ENCODE results near the gene EPHA7.

Gene EPHA7

GRCh38 chr6:93371756-93372155 is 47.6 kb downstream of the EPHA7 start:
- Histone ChIP-seq H3K36me3 (ENCODE audit: control insufficient read depth in 4 of 4, insufficient read depth in 4 of 4, low read length in 3 of 4) (no peaks in the 10 kb centered on the region), H3K9me3 (ENCODE audit: control extremely low read depth in 1 of 5, control insufficient read depth in 4 of 5, insufficient read depth in 2 of 5, low read depth in 1 of 5, low read length in 4 of 5) (no peaks in the 10 kb centered on the region), H3K27ac (ENCODE audit: insufficient read depth in 1 of 2, low read depth in 1 of 2, low read length in 2 of 2, poor library complexity in 1 of 2, severe bottlenecking in 2 of 2) (no peak overlapping the region), H3K4me3 (ENCODE audit: control insufficient read depth in 1 of 7, extremely low read depth in 1 of 7, insufficient read depth in 4 of 7, low read depth in 2 of 7, low read length in 6 of 7) (no peak overlapping the region), H3K27me3 (replicated peaks in 2 of 5; ENCODE audit: control insufficient read depth in 4 of 5, insufficient read depth in 5 of 5, low read length in 4 of 5) (no peaks in the 10 kb centered on the region), H3K4me1 (ENCODE audit: control extremely low read depth in 1 of 4, control insufficient read depth in 4 of 4, insufficient read depth in 4 of 4, low read length in 3 of 4) (no peaks in the 10 kb centered on the region)
- CTCF ChIA-PET: no interaction called here
- no peak for DNase-seq
- POLR2A ChIA-PET: no interaction called here

DNA sequence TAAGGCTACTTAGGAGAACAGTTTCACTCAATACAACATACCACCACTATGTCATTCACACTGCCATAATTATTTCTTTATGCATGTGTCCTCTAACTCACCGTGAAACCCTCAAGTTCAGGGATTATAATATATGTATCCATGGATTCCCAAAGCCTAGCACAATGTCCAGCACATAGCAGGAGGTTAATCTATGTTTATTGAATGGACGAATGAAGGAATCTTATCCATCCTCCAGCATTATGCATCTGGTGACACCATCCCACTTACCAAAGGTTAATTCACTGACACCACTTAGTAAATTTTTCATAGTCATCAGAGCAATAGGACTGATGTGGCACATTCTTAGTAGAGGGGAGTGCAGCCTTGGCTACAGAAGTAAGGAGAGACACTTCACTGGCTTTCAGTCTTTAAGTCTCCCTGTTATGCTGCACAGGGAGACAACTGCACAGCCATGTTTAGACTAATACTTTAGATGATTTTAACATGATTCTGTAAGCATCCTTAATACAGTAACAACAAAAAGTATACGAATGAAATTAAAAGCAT is 49.7 kb downstream of the EPHA7 start:
- Histone ChIP-seq H3K36me3 (ENCODE audit: control insufficient read depth in 4 of 4, insufficient read depth in 4 of 4, low read length in 3 of 4) (no peaks in the 10 kb centered on the region), H3K27ac (ENCODE audit: insufficient read depth in 1 of 2, low read depth in 1 of 2, low read length in 2 of 2, poor library complexity in 1 of 2, severe bottlenecking in 2 of 2) (no peak overlapping the region), H3K27me3 (replicated peaks in 2 of 5; ENCODE audit: control insufficient read depth in 4 of 5, insufficient read depth in 5 of 5, low read length in 4 of 5) (no peaks in the 10 kb centered on the region), H3K4me1 (ENCODE audit: control extremely low read depth in 1 of 4, control insufficient read depth in 4 of 4, insufficient read depth in 4 of 4, low read length in 3 of 4) (no peaks in the 10 kb centered on the region), H3K9me3 (ENCODE audit: control extremely low read depth in 1 of 5, control insufficient read depth in 4 of 5, insufficient read depth in 2 of 5, low read depth in 1 of 5, low read length in 4 of 5) (no peaks in the 10 kb centered on the region), H3K4me3 (ENCODE audit: control insufficient read depth in 1 of 7, extremely low read depth in 1 of 7, insufficient read depth in 4 of 7, low read depth in 2 of 7, low read length in 6 of 7) (no peak overlapping the region)
- no peak for DNase-seq
- ChIA-PET POLR2A (no interaction called here), CTCF (no interaction called here)
- no CpG with 5 or more reads among the region's 3 CpGs for WGBS (ENCODE audit: insufficient coverage)

DNA sequence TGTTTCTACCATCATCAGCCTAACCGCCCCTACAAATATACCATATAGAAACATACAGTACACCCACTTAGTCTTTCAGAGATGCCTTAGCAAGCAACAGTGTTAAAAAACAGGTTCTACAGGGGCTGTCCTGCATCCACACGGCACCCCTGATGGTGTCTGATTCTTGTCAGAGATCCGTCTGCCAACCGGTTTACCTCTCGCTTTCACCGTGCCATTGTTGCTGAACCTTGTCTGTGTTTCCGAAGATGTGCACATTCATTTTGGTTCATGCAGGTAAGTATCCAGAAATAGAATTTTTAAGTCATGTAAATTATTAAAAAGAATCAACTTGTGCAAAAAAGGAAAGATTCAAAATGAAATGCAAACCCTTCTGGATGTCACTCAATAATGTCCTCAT is 52.9 kb downstream of the EPHA7 start:
- Histone ChIP-seq H3K36me3 (ENCODE audit: control insufficient read depth in 4 of 4, insufficient read depth in 4 of 4, low read length in 3 of 4) (no peaks in the 10 kb centered on the region), H3K27me3 (replicated peaks in 2 of 5; ENCODE audit: control insufficient read depth in 4 of 5, insufficient read depth in 5 of 5, low read length in 4 of 5) (no peaks in the 10 kb centered on the region), H3K4me1 (ENCODE audit: control extremely low read depth in 1 of 4, control insufficient read depth in 4 of 4, insufficient read depth in 4 of 4, low read length in 3 of 4) (no peaks in the 10 kb centered on the region), H3K9me3 (ENCODE audit: control extremely low read depth in 1 of 5, control insufficient read depth in 4 of 5, insufficient read depth in 2 of 5, low read depth in 1 of 5, low read length in 4 of 5) (no peaks in the 10 kb centered on the region), H3K4me3 (ENCODE audit: control insufficient read depth in 1 of 7, extremely low read depth in 1 of 7, insufficient read depth in 4 of 7, low read depth in 2 of 7, low read length in 6 of 7) (no peak overlapping the region), H3K27ac (ENCODE audit: insufficient read depth in 1 of 2, low read depth in 1 of 2, low read length in 2 of 2, poor library complexity in 1 of 2, severe bottlenecking in 2 of 2) (no peak overlapping the region)
- WGBS (ENCODE audit: insufficient coverage): 100% methylated on average over 6 of the region's 7 CpGs
- POLR2A ChIA-PET: no interaction called here
- no peak for DNase-seq
- CTCF ChIA-PET: no interaction called here

- no peaks in the 10 kb centered on the region for H3K4me1 ChIP-seq (ENCODE audit: control extremely low read depth in 1 of 4, control insufficient read depth in 4 of 4, insufficient read depth in 4 of 4, low read length in 3 of 4)
- POLR2A ChIA-PET: no interaction called here
- no CpG with 5 or more reads among the region's 3 CpGs for WGBS (ENCODE audit: insufficient coverage)
- no peaks in the 10 kb centered on the region for H3K36me3 ChIP-seq (ENCODE audit: control insufficient read depth in 4 of 4, insufficient read depth in 4 of 4, low read length in 3 of 4)
- H3K4me3 ChIP-seq (ENCODE audit: control insufficient read depth in 1 of 7, extremely low read depth in 1 of 7, insufficient read depth in 4 of 7, low read depth in 2 of 7, low read length in 6 of 7): no peak overlapping the region
- no peak for DNase-seq
- CTCF ChIA-PET: no interaction called here
- peaks cover 0 to under 1% (median 0%) of the 10 kb centered on the region in 5 experiments for H3K9me3 ChIP-seq (ENCODE audit: control extremely low read depth in 1 of 5, control insufficient read depth in 4 of 5, insufficient read depth in 2 of 5, low read depth in 1 of 5, low read length in 4 of 5)
- no peaks in the 10 kb centered on the region for H3K27me3 ChIP-seq (replicated peaks in 2 of 5; ENCODE audit: control insufficient read depth in 4 of 5, insufficient read depth in 5 of 5, low read length in 4 of 5)
- no peak overlapping the region for H3K27ac ChIP-seq (ENCODE audit: insufficient read depth in 1 of 2, low read depth in 1 of 2, low read length in 2 of 2, poor library complexity in 1 of 2, severe bottlenecking in 2 of 2)
Measured at GRCh38 chr6:93365445-93365844, 53.9 kb downstream of the EPHA7 start.

- H3K9me3 ChIP-seq (ENCODE audit: control extremely low read depth in 1 of 5, control insufficient read depth in 4 of 5, insufficient read depth in 2 of 5, low read depth in 1 of 5, low read length in 4 of 5): peaks cover 0 to 1% (median 0%) of the 10 kb centered on the region in 5 experiments
- no CpG with 5 or more reads among the region's 2 CpGs for WGBS (ENCODE audit: insufficient coverage)
- no peaks in the 10 kb centered on the region for H3K27me3 ChIP-seq (replicated peaks in 2 of 5; ENCODE audit: control insufficient read depth in 4 of 5, insufficient read depth in 5 of 5, low read length in 4 of 5)
- no peak overlapping the region for H3K4me3 ChIP-seq (ENCODE audit: control insufficient read depth in 1 of 7, extremely low read depth in 1 of 7, insufficient read depth in 4 of 7, low read depth in 2 of 7, low read length in 6 of 7)
- ChIA-PET POLR2A (no interaction called here), CTCF (no interaction called here)
- no peak overlapping the region for H3K27ac ChIP-seq (ENCODE audit: insufficient read depth in 1 of 2, low read depth in 1 of 2, low read length in 2 of 2, poor library complexity in 1 of 2, severe bottlenecking in 2 of 2)
- no peak for DNase-seq
- no peaks in the 10 kb centered on the region for H3K36me3 ChIP-seq (ENCODE audit: control insufficient read depth in 4 of 4, insufficient read depth in 4 of 4, low read length in 3 of 4)
- H3K4me1 ChIP-seq (ENCODE audit: control extremely low read depth in 1 of 4, control insufficient read depth in 4 of 4, insufficient read depth in 4 of 4, low read length in 3 of 4): no peaks in the 10 kb centered on the region
Measured at GRCh38 chr6:93358435-93358834, 60.9 kb downstream of the EPHA7 start.

DNA sequence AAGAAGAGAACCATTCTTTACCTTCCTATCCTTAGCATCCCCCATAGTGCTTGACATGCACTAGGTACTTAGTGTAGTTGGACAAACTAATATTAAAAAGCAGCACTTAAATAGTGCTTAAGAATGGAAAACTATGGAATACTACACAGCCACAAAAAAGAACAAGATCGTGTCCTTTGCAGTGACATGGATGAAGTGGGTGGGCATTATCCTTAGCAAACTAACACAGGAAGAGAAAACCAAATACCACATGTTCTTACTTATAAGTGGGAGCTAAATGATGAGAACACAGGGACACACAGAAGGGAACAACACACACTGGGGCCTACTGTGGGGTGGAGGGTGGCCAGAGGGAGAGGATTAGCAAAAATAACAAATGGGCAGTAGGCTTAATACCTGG is 66.8 kb downstream of the EPHA7 start:
- no peaks in the 10 kb centered on the region for H3K4me1 ChIP-seq (ENCODE audit: control extremely low read depth in 1 of 4, control insufficient read depth in 4 of 4, insufficient read depth in 4 of 4, low read length in 3 of 4)
- WGBS (ENCODE audit: insufficient coverage): no CpG with 5 or more reads among the region's 1 CpG
- H3K27me3 ChIP-seq (replicated peaks in 2 of 5; ENCODE audit: control insufficient read depth in 4 of 5, insufficient read depth in 5 of 5, low read length in 4 of 5): no peaks in the 10 kb centered on the region
- no peak for DNase-seq
- no peaks in the 10 kb centered on the region for H3K36me3 ChIP-seq (ENCODE audit: control insufficient read depth in 4 of 4, insufficient read depth in 4 of 4, low read length in 3 of 4)
- H3K27ac ChIP-seq (ENCODE audit: insufficient read depth in 1 of 2, low read depth in 1 of 2, low read length in 2 of 2, poor library complexity in 1 of 2, severe bottlenecking in 2 of 2): no peak overlapping the region
- ChIA-PET CTCF (no interaction called here), POLR2A (no interaction called here)
- H3K4me3 ChIP-seq (ENCODE audit: control insufficient read depth in 1 of 7, extremely low read depth in 1 of 7, insufficient read depth in 4 of 7, low read depth in 2 of 7, low read length in 6 of 7): no peak overlapping the region
- H3K9me3 ChIP-seq (ENCODE audit: control extremely low read depth in 1 of 5, control insufficient read depth in 4 of 5, insufficient read depth in 2 of 5, low read depth in 1 of 5, low read length in 4 of 5): no peaks in the 10 kb centered on the region

GRCh38 chr6:93351222-93351621 is 68.1 kb downstream of the EPHA7 start:
- POLR2A ChIA-PET: no interaction called here
- WGBS (ENCODE audit: insufficient coverage): 100% methylated on average over 1 of the region's 3 CpGs
- H3K4me1 ChIP-seq (ENCODE audit: control extremely low read depth in 1 of 4, control insufficient read depth in 4 of 4, insufficient read depth in 4 of 4, low read length in 3 of 4): no peaks in the 10 kb centered on the region
- CTCF ChIA-PET: no interaction called here
- no peak overlapping the region for H3K27ac ChIP-seq (ENCODE audit: insufficient read depth in 1 of 2, low read depth in 1 of 2, low read length in 2 of 2, poor library complexity in 1 of 2, severe bottlenecking in 2 of 2)
- H3K9me3 ChIP-seq (ENCODE audit: control extremely low read depth in 1 of 5, control insufficient read depth in 4 of 5, insufficient read depth in 2 of 5, low read depth in 1 of 5, low read length in 4 of 5): no peaks in the 10 kb centered on the region
- H3K27me3 ChIP-seq (replicated peaks in 2 of 5; ENCODE audit: control insufficient read depth in 4 of 5, insufficient read depth in 5 of 5, low read length in 4 of 5): no peaks in the 10 kb centered on the region
- DNase-seq: no peak
- H3K4me3 ChIP-seq (ENCODE audit: control insufficient read depth in 1 of 7, extremely low read depth in 1 of 7, insufficient read depth in 4 of 7, low read depth in 2 of 7, low read length in 6 of 7): no peak overlapping the region
- H3K36me3 ChIP-seq (ENCODE audit: control insufficient read depth in 4 of 4, insufficient read depth in 4 of 4, low read length in 3 of 4): no peaks in the 10 kb centered on the region

Measured in common myeloid progenitor, CD34-positive (primary cell).